Measurements from ENCODE around the gene TMEM115. TPM values are rescaled to one million over a fixed set of nuclear protein-coding genes. Genes with fewer than 3 reads are reported as not detected.

Gene TMEM115
- total and polyA plus RNA-seq, 2 of the 4 experiments (the other 2 are of a cell fraction): 35.3 to 47.3 TPM

DNA sequence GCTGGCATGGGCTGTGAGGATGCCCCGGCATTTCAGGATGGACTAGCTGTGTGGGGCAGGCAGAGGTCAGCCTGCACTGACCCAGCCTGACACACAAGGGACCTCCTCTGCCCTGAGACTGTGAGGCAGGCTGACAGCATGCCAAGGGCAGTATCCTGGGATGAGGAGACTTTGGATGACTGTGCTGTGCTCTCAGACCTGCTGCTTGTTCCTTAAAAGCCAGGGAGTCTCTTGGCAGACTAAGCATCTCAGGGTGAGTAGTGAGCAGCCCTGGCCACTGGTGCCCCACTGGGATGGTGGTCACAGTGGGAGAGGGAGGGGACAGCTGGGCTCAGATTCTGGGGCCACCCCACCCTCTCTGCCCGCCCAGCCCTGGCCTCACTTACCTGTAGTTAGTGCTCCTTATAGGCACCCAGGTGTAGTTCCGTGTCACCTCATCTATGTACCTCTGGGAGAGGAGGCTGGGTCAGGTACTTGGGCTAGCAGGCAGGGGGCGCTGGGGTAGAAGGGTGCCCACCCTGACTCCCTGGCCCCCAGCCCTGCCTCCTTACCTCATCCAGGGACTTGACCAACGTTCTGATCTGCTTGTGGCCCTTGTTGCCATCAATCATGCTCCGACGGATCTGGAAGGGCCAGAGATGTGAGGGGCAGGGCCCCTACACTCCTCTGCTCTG lies 16.1 kb upstream of the TMEM115 start:
- Histone ChIP-seq H3K4me3 (ENCODE audit: insufficient read depth, low read depth, low read length) (no peak overlapping the region), H4K91ac (ENCODE audit: insufficient read depth, low read depth, low read length) (no peak overlapping the region), H3K27ac (ENCODE audit: insufficient read depth, low read length) (no peak overlapping the region), H3K4ac (ENCODE audit: low read depth, low read length) (no peak overlapping the region), H3K56ac (ENCODE audit: extremely low read depth, insufficient read depth, low read length) (no peak overlapping the region), H4K5ac (ENCODE audit: low read depth, low read length) (no peak overlapping the region), H3K23ac (ENCODE audit: low read depth, low read length) (no peak overlapping the region), H3K27me3 (ENCODE audit: control insufficient read depth, insufficient read depth, low read length) (peaks cover 43% of the 10 kb centered on the region), H3K36me3 (ENCODE audit: control insufficient read depth, insufficient read depth, low read length) (no peaks in the 10 kb centered on the region), H2AK5ac (ENCODE audit: low read depth, low read length) (no peak overlapping the region), H4K20me1 (ENCODE audit: insufficient read depth, low read length) (no peaks in the 10 kb centered on the region), H2BK20ac (ENCODE audit: low read depth, low read length) (no peak overlapping the region), H3K14ac (replicated peaks; ENCODE audit: low read depth, low read length) (no peak overlapping the region), H4K8ac (ENCODE audit: low read depth in 2 of 2, low read length in 2 of 2) (no peak overlapping the region), H2BK5ac (ENCODE audit: low read depth, low read length, poor library complexity, severe bottlenecking) (no peak overlapping the region), H3K9me3 (ENCODE audit: control insufficient read depth, insufficient read depth, low read length) (no peaks in the 10 kb centered on the region), H3K18ac (ENCODE audit: low read depth, low read length) (no peak overlapping the region), H2AFZ (replicated peaks; ENCODE audit: low read length, poor library complexity) (no peak overlapping the region), H2BK120ac (ENCODE audit: low read depth, low read length) (no peak overlapping the region), H3K4me1 (ENCODE audit: control insufficient read depth, insufficient read depth, low read length) (no peaks in the 10 kb centered on the region), H2AK9ac (replicated peaks; ENCODE audit: low read depth, low read length, poor library complexity) (no peak overlapping the region), H2BK15ac (ENCODE audit: low read depth, low read length) (no peak overlapping the region), H3K9ac (ENCODE audit: low read depth, low read length) (no peak overlapping the region), H3K9me1 (ENCODE audit: insufficient read depth, low read length) (no peaks in the 10 kb centered on the region), H3K4me2 (ENCODE audit: low read depth, low read length) (no peak overlapping the region), H3K79me1 (ENCODE audit: low read depth in 1 of 2, low read length in 2 of 2) (no peaks in the 10 kb centered on the region)
- no TSS peak for BruUV-seq (replicated peaks)
- in situ Hi-C loops (cut with MboI; ENCODE audit: low sequenced_read_pairs) (no loop called here), intact Hi-C loops (cut with micrococcal nuclease) (no loop called here), dilution Hi-C loops (cut with HindIII; ENCODE audit: low sequenced_read_pairs, unreplicated experiment) (no loop called here)
- no peak for DNase-seq
- POLR2A ChIA-PET (ENCODE audit: unreplicated experiment): no interaction called here
- 40% methylated on average over 1 of the region's 7 CpGs; no CpG with 5 or more reads in 1 of the 2 experiments for WGBS, 2 experiments (ENCODE audit: extremely low coverage in 2 of 2, insufficient read length in 1 of 2)
- TF ChIP-seq BHLHE40 (IDR thresholded peaks at IDR 0.05; ENCODE audit: low read depth, low read length): no peak
- CTCF ChIA-PET: no interaction called here
- ATAC-seq (ENCODE audit: low read depth): no peak
